NCI-H128 (cell line): ENCODE measurements around the gene ERMP1.
"Not testable (repeated sequence)": the region's sequence is repeated elsewhere in the genome, so short reads cannot be mapped to it uniquely, and the experiment has no call there.

Experiments used
- DNase-seq: peaks from one replicate; lab custom pipeline; 2025; ENCODE audit not compliant: unreplicated experiment; lab: John Stamatoyannopoulos, UW

The ERMP1 gene

GRCh38 chr9:5784526-5785315, 48.2 kb downstream of the ERMP1 start:
- DNase-seq: no peak

GRCh38 chr9:5783982-5784381, 48.9 kb downstream of the ERMP1 start:
- no peak for DNase-seq

GRCh38 chr9:5783420-5783819, 49.5 kb downstream of the ERMP1 start:
- not testable (repeated sequence) for DNase-seq

GRCh38 chr9:5779705-5780218, 53.2 kb downstream of the ERMP1 start:
- DNase-seq: not testable (repeated sequence)

- no peak for DNase-seq
Measured at GRCh38 chr9:5778805-5779204, 54.1 kb downstream of the ERMP1 start.

- DNase-seq: no peak
Measured at GRCh38 chr9:5773324-5773999, 59.5 kb downstream of the ERMP1 start.

- no peak for DNase-seq
Measured at GRCh38 chr9:5767968-5768932, 64.7 kb downstream of the ERMP1 start.

GRCh38 chr9:5764130-5764868, 68.6 kb downstream of the ERMP1 start:
- no peak for DNase-seq

- DNase-seq: no peak
Measured at GRCh38 chr9:5762421-5762820, 70.5 kb downstream of the ERMP1 start.

- DNase-seq: no peak
Measured at GRCh38 chr9:5760338-5760737, 72.6 kb downstream of the ERMP1 start.

- no peak for DNase-seq
Measured at GRCh38 chr9:5756633-5757032, 76.3 kb downstream of the ERMP1 start.

- no peak for DNase-seq
Measured at GRCh38 chr9:5750569-5750968, 82.3 kb downstream of the ERMP1 start.

GRCh38 chr9:5749306-5749705, 83.6 kb downstream of the ERMP1 start:
- DNase-seq: no peak

- DNase-seq: no peak
Measured at GRCh38 chr9:5748438-5748837, 84.5 kb downstream of the ERMP1 start.

GRCh38 chr9:5743109-5743508, 89.8 kb downstream of the ERMP1 start:
- no peak for DNase-seq

GRCh38 chr9:5736563-5737346, 96.2 kb downstream of the ERMP1 start:
- no peak for DNase-seq

- no peak for DNase-seq
Measured at GRCh38 chr9:5735072-5735471, 97.8 kb downstream of the ERMP1 start.
